GM12874 (cell line): ENCODE measurements around the gene NKX6-2.

Experiments used
- TF ChIP-seq, protein P1 (sequence below): IDR thresholded peaks from 2 replicates; pipeline ENCODE4 v1.5.1; 2011; ENCODE audit warnings: low read depth, mild to moderate bottlenecking, control low read depth, low read length, moderate library complexity; ENCODE audit not compliant: insufficient read depth

The NKX6-2 gene

DNA sequence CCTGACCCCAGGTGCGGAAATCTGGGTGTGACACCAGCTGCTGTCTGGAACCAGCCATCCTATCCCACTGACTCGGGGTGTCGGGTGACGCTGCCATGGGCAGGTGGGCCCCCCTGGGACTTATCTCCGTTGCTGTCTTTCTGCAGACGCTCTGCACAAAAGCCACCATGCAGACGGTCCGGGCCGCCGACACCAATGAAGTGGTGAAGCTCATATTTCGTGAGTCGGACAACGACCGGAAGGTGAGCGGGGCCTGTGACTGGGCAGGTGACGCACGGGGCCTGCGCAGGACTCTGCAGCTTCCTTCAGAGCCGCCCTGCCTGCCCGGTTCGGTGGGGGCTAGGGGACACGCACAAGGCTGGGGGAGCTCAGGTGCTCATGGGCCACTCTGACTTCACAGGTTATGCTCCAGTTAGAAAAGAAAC is 36.6 kb downstream of the NKX6-2 start:
- TF ChIP-seq, protein P1, sequence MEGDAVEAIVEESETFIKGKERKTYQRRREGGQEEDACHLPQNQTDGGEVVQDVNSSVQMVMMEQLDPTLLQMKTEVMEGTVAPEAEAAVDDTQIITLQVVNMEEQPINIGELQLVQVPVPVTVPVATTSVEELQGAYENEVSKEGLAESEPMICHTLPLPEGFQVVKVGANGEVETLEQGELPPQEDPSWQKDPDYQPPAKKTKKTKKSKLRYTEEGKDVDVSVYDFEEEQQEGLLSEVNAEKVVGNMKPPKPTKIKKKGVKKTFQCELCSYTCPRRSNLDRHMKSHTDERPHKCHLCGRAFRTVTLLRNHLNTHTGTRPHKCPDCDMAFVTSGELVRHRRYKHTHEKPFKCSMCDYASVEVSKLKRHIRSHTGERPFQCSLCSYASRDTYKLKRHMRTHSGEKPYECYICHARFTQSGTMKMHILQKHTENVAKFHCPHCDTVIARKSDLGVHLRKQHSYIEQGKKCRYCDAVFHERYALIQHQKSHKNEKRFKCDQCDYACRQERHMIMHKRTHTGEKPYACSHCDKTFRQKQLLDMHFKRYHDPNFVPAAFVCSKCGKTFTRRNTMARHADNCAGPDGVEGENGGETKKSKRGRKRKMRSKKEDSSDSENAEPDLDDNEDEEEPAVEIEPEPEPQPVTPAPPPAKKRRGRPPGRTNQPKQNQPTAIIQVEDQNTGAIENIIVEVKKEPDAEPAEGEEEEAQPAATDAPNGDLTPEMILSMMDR = no peak

DNA sequence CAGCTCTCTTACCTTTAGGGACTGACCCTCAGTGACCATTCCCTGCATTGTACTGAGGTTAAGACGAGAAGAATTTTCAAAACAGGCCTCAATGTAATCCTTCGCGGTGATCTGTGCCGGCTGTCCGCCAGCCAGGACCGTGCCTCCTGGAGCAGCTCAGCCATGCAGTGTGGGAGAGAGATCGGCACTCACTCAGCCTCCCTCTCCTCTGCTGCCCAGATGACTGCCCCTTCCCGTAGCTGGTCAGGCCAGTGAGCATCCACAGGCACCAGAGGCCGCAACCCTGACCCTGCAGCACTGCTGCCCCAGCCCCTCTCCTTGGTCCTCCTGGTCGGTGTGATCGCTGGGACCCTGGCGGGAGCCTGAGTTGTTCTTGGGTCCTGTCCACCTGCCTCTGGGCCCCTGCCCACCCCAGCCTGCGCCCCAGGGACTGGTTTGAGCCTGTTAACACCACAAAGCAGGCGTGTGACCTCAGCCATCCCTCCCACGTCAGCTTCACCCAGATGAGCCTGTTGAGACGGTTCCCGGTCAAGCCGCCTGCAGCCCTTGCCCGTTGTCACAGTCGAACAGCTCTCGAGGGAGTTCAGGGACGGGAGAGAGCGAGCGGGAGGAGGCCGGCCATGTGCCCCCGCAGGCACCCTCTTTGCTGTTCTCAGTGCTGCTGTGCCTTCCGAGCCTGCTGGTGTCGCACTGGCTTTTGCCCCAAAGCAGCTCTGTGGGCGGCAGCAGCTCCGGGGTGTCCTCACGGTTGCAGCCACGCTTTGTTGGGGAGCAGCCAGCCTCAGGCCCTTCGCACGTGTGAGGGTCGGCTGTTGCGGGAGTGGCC is 37.2 kb downstream of the NKX6-2 start:
- TF ChIP-seq, protein P1 = no peak

DNA sequence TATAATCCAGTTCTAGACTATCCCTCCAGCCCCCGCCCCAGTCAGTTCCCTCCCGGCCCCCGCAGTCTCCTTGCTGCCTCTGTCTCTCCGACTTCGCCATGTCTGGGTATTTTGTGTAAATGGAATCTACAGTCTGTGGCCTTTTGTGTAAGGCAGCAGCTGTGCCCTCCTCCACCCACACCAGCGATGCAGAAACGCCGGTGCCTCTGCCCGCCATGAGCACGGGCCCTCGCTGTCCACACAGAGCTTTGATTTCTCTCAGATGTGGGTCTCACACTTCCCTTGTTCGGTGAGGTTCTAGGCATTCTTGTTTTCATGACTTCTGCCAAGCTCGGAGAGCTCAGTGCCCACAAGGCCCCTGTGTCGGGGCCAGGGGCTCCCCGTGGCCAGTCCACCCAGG is 37.8 kb downstream of the NKX6-2 start:
- TF ChIP-seq, protein P1 = no peak

DNA sequence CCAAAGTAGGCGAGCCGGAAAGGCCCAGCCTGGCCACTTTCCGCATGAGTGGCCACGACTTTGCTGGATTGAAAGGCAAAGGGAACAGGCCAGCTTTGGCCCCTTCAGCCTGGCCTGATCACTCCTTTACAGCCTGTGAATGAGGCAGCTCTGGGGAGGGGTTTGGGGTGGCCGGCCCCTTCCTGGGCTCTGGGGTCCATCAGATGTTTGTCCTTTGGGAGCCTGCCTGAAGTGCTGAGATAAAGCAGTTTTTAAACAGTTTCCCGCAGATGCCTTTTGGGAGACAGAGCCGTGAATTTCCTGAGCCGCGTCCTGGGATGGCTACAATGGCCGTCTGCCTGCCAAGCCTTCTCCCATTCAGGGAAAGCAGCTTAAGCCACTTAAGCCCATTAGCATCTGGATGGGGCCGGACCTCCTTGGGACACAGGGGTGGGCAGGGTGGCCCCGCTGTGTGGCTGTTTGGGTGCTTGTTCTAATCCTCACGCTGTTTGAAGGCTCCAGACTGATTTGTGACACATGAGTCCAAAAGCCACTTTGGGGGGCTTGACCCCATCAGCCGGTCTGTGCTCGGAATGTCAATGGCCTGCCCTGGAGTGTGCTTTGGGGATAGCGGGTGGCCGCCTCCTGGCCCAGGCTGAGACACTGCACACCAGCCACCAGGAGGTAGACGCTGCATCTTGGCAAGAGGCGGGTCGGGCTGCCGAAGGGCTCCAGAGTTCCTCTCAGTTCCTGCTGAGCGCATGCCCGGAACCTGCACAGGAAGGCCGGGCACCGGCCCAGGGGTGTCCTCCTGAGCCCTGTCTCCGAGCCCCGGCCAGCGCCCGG is 38.9 kb downstream of the NKX6-2 start:
- TF ChIP-seq, protein P1 = no peak

DNA sequence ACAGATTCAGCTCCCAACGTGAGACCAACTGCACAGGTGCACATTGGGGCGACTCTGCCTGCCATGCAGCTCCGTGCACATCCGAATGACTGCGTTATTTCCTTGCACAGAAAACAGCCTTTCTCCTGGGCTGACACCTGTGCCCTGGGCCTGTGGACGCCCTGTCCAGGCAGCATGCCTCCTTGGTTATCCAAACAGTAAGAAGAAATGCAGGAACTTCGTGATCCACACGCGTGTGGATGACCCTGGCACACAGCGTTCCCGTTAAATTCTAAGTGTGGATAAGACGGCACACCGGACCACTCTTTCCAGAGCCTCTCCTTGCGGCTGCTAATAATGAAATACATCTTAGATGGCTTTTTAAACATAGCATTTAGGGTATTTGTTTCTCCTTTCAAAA is 39.6 kb downstream of the NKX6-2 start:
- TF ChIP-seq, protein P1 = no peak

DNA sequence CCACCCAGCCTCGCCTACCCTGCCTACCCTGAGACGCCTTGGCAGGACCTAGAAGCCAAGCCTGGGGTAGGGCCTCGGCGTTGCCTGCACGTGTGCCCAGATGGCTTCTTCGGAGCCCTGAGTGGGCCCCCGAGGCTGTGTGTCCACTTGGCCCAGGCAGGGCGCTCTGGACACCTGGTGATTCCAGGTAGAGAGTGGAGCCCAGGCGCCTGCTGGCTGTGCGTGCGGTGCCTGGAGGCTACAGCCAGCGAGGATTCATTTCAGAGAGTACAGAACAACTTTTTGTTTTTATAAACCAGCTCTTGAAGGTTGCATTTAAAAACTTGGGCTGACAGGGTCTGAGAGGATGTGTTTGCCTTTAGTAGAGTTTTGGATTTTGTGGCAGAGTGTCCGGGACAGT is 40.0 kb downstream of the NKX6-2 start:
- TF ChIP-seq, protein P1 = no peak

DNA sequence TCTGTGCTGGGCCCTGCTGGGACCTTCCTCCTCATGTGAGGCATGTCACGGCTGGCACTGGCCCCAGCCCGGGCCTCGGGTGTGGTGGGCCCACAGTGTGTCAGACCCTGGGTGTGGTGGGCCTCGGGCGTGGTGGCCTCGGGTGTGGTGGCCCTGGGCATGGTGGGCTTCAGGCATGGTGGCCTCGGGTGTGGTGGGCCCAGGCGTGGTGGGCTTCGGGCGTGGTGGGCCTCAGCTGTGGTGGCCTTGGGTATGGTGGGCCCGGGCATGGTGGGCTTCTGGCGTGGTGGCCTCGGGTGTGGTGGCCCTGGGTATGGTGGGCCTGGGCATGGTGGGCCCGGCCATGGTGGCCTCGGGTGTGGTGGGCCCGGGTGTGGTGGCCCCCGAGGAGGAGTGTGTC is 40.4 kb downstream of the NKX6-2 start:
- TF ChIP-seq, protein P1 = no peak
